Type B pancreatic cell (in vitro differentiated cells): ENCODE data around the gene GNB2. TPM values are rescaled to one million over a fixed set of nuclear protein-coding genes. Genes with fewer than 3 reads are reported as not detected.
"Not testable (repeated sequence)": the region's sequence is repeated elsewhere in the genome, so short reads cannot be mapped to it uniquely, and the experiment has no call there.

ENCODE experiments used
- DNase-seq: peaks from one replicate; pipeline ENCODE4 v3.0.0; 2021; ENCODE audit warnings: mixed read lengths; ENCODE audit not compliant: unreplicated experiment; ENCODE audit errors: extremely low spot score
- H3K27ac Mint-ChIP-seq: 2 replicates; pipeline ENCODE4 v1.8.0; 2021; ENCODE audit warnings: mild to moderate bottlenecking, mixed read lengths
- H3K27me3 Mint-ChIP-seq: 2 replicates; pipeline ENCODE4 v1.8.0; 2021; ENCODE audit warnings: mixed read lengths
- H3K36me3 Mint-ChIP-seq: 2 replicates; pipeline ENCODE4 v1.8.0; 2021; ENCODE audit warnings: mixed read lengths
- H3K4me1 Mint-ChIP-seq: one replicate; pipeline ENCODE4 v1.8.0; 2021; ENCODE audit warnings: mixed read lengths; ENCODE audit not compliant: unreplicated experiment
- H3K4me3 Mint-ChIP-seq: 2 replicates; pipeline ENCODE4 v1.8.0; 2021; ENCODE audit warnings: mild to moderate bottlenecking, mixed read lengths
- H3K9me3 Mint-ChIP-seq: 2 replicates; pipeline ENCODE4 v1.8.0; 2021; ENCODE audit warnings: mixed read lengths
- CTCF ChIP-seq: fragments of 200-600 bp; sonication (generic); conservative IDR thresholded peaks from 2 replicates; pipeline ENCODE4 v1.5.0; 2021; ENCODE audit warnings: antibody characterized with exemption, mild to moderate bottlenecking
- total RNA-seq: library from RNA; stranded (reverse); gene quantifications from 2 replicates; pipeline ENCODE4 v1.2.1, GENCODE V29; 2021; ENCODE audit warnings: low replicate concordance

Gene GNB2
- total RNA-seq, 1 donor from 2014 or later = 179 TPM

DNA sequence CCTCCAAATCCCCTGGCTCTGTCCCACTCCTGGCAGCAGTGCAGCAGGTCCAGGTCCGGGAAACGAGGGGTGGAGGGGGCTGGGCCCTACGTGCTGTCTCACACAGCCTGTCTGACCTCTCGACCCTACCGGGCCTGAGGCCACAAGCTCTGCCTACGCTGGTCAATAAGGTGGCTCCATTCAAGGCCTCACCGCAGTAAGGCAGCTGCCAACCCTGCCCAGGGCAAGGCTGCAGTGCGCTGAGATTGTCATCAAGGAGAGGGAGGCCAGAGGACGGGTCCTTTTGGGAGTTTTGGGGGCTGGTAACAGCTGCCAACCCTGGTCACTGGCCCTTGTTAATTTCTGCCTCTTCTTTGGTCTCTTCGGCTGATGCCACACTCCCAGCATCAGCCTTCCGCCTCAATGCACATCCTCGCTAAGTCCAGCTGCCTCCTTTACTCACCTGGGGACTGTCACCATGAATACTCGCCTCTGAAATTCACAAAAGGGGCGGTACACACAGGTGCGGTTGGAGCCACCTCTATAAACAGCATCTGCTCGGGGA, 50.3 kb downstream of the GNB2 start:
- H3K27me3 Mint-ChIP-seq = peaks cover 70% of the 10 kb centered on the region
- peaks cover 4% of the 10 kb centered on the region for H3K4me1 Mint-ChIP-seq
- H3K27ac Mint-ChIP-seq = no peak overlapping the region

DNA sequence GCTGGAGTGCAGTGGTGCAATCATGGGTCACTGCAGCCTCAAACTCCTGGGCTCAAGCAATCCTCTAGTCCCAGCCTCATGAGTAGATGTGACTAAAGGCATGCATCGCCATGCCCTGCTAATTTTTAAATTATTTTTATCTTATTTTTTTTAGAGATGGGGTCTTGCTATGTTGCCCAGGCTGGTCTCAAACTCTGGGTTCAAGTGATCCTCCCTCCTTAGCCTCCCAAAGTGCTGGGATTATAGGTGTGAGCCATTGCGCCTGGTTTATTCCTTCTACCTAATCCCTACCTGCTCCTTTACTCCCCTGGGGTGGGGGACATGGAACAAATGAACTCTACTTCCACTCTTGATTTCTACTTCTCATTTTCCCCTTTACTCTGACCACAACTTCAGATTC, 50.8 kb downstream of the GNB2 start:
- H3K27me3 Mint-ChIP-seq = peaks cover 65% of the 10 kb centered on the region
- not testable (repeated sequence) for H3K9me3 Mint-ChIP-seq, H3K4me1 Mint-ChIP-seq, DNase-seq, H3K36me3 Mint-ChIP-seq, H3K27ac Mint-ChIP-seq, H3K4me3 Mint-ChIP-seq

More for the DNA sequence above, 50.3 kb downstream of the GNB2 start:
- Mint-ChIP-seq H3K9me3 (peaks cover 2% of the 10 kb centered on the region), H3K36me3 (no peaks in the 10 kb centered on the region), H3K4me3 (no peak overlapping the region)
- DNase-seq = no peak
- no peak for TF ChIP-seq CTCF

GRCh38 chr7:100726996-100727761, 53.6 kb downstream of the GNB2 start:
- no peak for TF ChIP-seq CTCF
- Mint-ChIP-seq H3K9me3 (no peaks in the 10 kb centered on the region), H3K4me1 (peaks cover 4% of the 10 kb centered on the region), H3K27ac (no peak overlapping the region), H3K36me3 (no peaks in the 10 kb centered on the region), H3K27me3 (peaks cover 40% of the 10 kb centered on the region), H3K4me3 (no peak overlapping the region)
- DNase-seq = no peak

GRCh38 chr7:100728196-100728595, 54.7 kb downstream of the GNB2 start:
- Mint-ChIP-seq H3K9me3 (no peaks in the 10 kb centered on the region), H3K27me3 (peaks cover 36% of the 10 kb centered on the region)

More at GRCh38 chr7:100728196-100728595, 54.7 kb downstream of the GNB2 start:
- no peak for DNase-seq
- H3K27ac Mint-ChIP-seq = no peak overlapping the region
- H3K36me3 Mint-ChIP-seq = no peaks in the 10 kb centered on the region
- no peak for TF ChIP-seq CTCF
- H3K4me3 Mint-ChIP-seq = no peak overlapping the region
- H3K4me1 Mint-ChIP-seq = peaks cover 4% of the 10 kb centered on the region

Other genes with a start within 250 kb of the GNB2 start
- 2.2 and 2.7 TPM in 2 replicates for gene ZCWPW1, start 245.0 kb upstream of the GNB2 start, total RNA-seq
- 27.5 and 36.6 TPM in 2 replicates for gene MEPCE, start 243.9 kb upstream of the GNB2 start, total RNA-seq
- gene PPP1R35, start 237.2 kb upstream of the GNB2 start, total RNA-seq = 31.4 and 33.8 TPM in 2 replicates
- 1.4 and 2.8 TPM in 2 replicates for gene SPACDR, start 209.5 kb upstream of the GNB2 start, total RNA-seq
- gene TSC22D4, start 194.5 kb upstream of the GNB2 start, total RNA-seq = 45.3 and 57.6 TPM in 2 replicates
- gene NYAP1, start 189.8 kb upstream of the GNB2 start, total RNA-seq = 2.1 and 6.3 TPM in 2 replicates
- 16.3 and 21.0 TPM in 2 replicates for gene AGFG2, start 134.5 kb upstream of the GNB2 start, total RNA-seq
- 3.1 and 5.6 TPM in 2 replicates for gene SAP25, start 99.8 kb upstream of the GNB2 start, total RNA-seq
- gene LRCH4, start 87.6 kb upstream of the GNB2 start, total RNA-seq = 64.5 and 66.7 TPM in 2 replicates
- 0.76 and 0.77 TPM in 2 replicates for gene FBXO24, start 87.4 kb upstream of the GNB2 start, total RNA-seq
- gene PCOLCE, start 71.4 kb upstream of the GNB2 start, total RNA-seq = 11.6 and 152 TPM in 2 replicates
- 28.3 and 29.0 TPM in 2 replicates for gene MOSPD3, start 61.2 kb upstream of the GNB2 start, total RNA-seq
- gene TFR2, start 32.2 kb upstream of the GNB2 start, total RNA-seq = 1.8 and 2.5 TPM in 2 replicates
- gene ACTL6B, start 17.3 kb upstream of the GNB2 start, total RNA-seq = 1.8 and 2.4 TPM in 2 replicates
- 49.5 and 79.4 TPM in 2 replicates for gene GIGYF1, start 20.5 kb downstream of the GNB2 start, total RNA-seq
- 39.2 and 41.0 TPM in 2 replicates for gene POP7, start 32.4 kb downstream of the GNB2 start, total RNA-seq
- gene EPO, start 46.7 kb downstream of the GNB2 start, total RNA-seq = 0.22 and 0.40 TPM in 2 replicates
- not detected in 2 replicates for gene ZAN, start 59.9 kb downstream of the GNB2 start, total RNA-seq
- 69.3 and 78.4 TPM in 2 replicates for gene EPHB4, start 153.8 kb downstream of the GNB2 start, total RNA-seq
- 31.4 and 37.1 TPM in 2 replicates for gene SLC12A9, start 179.0 kb downstream of the GNB2 start, total RNA-seq
- gene TRIP6, start 193.6 kb downstream of the GNB2 start, total RNA-seq = 78.9 and 84.7 TPM in 2 replicates
- gene SRRT, start 201.4 kb downstream of the GNB2 start, total RNA-seq = 168 and 239 TPM in 2 replicates
- 4.4 and 6.3 TPM in 2 replicates for gene UFSP1, start 216.0 kb downstream of the GNB2 start, total RNA-seq
- gene ACHE, start 222.1 kb downstream of the GNB2 start, total RNA-seq = 7.1 and 10.4 TPM in 2 replicates